ENCODE measurements around the gene PDAP1. TPM values are rescaled to one million over a fixed set of nuclear protein-coding genes. Genes with fewer than 3 reads are reported as not detected.
"Not testable (repeated sequence)": the region's sequence is repeated elsewhere in the genome, so short reads cannot be mapped to it uniquely, and the experiment has no call there.

PDAP1 gene, protein sequence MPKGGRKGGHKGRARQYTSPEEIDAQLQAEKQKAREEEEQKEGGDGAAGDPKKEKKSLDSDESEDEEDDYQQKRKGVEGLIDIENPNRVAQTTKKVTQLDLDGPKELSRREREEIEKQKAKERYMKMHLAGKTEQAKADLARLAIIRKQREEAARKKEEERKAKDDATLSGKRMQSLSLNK
- 119 TPM for polyA plus RNA-seq (ENCODE audit: insufficient read length)

- DNase-seq: peak; percentile 93
These were observed at the start of gene PDAP1, which contains the start of gene BUD31 for GRCh38 chr7:99408379-99409191. PDAP1 (minus strand) TSS chr7:99408597; CDS start chr7:99408548, 49 bp downstream. BUD31 (plus strand) TSS chr7:99408969; CDS start chr7:99411093, 2,124 bp downstream.

DNA sequence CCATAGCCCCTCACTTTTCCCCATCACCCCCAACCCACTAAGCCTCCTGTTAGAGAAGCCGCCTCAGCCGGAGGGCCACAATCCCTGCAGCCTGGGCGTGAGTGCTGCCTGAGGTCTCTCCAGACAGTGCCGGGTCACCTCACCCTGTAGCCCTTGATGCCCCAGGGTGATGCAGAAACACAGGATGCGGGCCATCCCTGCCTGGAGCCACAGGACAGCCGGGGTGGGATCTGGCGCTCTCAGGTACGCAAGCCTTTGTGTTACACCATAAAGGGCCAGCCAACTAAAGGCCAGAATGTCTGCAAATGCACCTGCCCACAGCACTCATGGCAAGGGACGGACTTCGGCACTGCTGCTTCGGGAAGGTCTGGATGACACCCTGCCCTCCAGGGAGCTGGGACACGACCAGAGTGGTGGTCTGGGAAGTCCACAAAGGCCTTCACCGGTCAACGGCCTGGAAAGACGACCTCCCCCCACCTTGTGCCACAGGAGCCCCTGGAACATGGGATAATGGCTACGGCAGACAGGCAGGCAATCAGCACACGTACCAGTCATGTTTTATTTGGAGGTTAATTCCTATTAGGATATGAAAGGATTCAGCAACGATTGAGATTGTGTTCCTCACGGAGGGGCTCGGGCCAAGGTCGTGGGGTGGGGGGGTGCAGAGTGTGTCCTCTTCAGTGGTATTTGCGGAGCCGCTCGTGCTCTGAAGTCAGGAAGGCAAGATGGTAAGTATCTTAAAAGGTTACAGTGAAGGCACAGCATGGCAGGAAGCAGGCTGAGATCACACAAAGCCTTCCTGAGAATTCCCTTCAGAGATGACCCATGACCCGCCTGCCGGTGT, 49.5 kb upstream of the PDAP1 start:
- DNase-seq: no peak

GRCh38 chr7:99457050-99457649, 48.8 kb upstream of the PDAP1 start:
- DNase-seq: no peak

GRCh38 chr7:99456288-99456687, 47.9 kb upstream of the PDAP1 start:
- no peak for DNase-seq

DNA sequence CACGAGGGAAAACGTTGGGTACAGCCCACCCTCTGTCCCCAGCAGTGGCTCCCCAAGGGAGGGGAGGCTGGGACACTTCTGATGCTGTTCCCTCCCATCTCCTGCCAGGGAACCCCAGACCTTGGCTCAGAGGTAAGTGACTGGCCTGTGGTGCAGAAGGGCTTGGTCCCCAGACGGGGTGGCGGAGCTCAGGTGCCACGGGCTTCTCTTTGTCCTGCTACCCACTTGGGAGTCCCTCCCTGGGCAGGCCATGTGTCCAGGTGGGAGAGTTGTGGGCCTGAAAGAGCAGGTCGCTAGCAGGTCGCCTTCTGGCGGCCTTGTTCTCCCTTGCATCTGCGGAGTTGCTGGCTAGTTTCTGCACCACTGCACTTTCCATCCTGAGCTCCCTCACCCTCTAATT, 47.5 kb upstream of the PDAP1 start:
- DNase-seq: no peak

- no peak for DNase-seq
These were observed 44.7 kb upstream of the PDAP1 start for GRCh38 chr7:99453105-99453504.

DNA sequence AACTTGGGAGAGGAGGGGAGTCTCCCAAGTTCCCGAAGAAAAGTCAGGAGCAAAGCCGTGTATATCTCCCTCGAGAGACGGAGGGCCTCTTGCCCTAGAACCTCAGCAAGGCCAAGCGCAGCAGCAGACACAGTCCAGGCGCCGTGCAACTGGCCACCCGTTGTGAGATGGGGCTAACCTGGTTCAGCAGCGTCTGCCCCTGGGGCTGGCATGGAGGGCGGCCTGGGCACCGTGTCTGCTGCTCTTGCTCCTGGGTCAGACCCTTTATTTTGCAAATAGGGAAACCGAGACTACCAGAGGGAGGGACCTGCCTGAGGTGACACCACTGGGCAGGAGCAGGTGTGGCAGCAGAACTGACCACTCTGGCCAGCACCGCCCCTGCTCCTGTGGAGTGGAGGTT, 44.1 kb upstream of the PDAP1 start:
- DNase-seq: no peak

GRCh38 chr7:99451936-99452335, 43.5 kb upstream of the PDAP1 start:
- no peak for DNase-seq

DNA sequence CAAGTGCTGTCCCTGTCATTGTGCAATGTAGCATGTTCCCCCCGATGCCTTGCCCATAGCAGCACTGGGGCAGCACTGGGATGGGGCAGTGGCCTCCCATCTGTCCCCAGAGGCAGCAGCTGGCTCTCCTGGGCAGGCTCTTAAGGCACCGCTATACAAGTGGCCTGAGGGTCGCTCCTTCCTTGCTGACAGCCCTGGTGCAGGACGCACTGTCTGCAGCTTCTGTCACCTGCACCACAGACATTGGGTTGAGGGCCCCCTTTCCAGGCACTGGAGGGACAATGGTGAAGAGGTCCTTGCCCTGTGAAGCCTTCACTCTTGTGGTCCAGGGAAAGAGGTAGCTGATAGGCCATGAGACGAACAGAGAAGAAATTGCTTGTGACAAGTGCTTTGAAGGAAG, 40.9 kb upstream of the PDAP1 start:
- no peak for DNase-seq

GRCh38 chr7:99448855-99449254, 40.5 kb upstream of the PDAP1 start:
- DNase-seq: no peak

GRCh38 chr7:99447943-99448342, 39.5 kb upstream of the PDAP1 start:
- no peak for DNase-seq

DNA sequence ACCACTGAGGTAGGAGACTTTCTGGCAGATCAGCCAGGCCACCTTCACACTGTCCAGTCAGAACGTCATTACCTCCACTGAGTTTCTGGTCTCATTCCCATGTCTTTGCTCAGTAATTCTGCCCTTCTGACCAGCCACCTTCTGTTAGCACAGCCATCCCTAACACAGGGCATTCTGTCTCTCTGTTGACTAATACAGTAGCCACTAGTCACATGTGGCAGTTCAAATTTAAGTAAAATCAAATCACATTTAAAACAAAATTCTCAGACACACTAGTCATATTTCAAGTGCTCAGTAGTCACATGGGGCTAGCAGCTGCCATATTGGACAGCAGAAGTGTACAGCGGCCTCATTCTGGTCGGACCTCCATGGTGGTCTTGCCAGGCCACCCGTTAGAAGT, 37.7 kb upstream of the PDAP1 start:
- DNase-seq: no peak

DNA sequence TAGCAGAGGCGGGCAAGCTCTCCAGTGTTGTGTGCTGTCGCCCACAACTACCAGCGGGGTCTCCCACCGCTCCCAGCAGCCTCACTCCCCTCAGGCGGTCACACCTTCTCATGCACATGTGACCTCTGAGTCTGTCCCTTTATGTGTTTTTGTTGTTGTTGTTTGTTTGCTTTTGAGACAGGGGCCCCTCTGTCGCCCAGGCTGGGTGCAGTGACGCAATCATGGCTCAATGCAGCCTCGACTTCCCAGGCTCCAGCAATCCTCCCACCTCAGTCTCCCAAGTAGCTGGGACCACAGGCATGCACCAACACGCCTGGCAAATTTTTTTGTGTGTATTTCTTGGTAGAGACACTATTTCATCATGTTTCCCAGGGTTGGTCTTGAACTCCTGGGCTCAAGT, 31.8 kb upstream of the PDAP1 start:
- no peak for DNase-seq

DNA sequence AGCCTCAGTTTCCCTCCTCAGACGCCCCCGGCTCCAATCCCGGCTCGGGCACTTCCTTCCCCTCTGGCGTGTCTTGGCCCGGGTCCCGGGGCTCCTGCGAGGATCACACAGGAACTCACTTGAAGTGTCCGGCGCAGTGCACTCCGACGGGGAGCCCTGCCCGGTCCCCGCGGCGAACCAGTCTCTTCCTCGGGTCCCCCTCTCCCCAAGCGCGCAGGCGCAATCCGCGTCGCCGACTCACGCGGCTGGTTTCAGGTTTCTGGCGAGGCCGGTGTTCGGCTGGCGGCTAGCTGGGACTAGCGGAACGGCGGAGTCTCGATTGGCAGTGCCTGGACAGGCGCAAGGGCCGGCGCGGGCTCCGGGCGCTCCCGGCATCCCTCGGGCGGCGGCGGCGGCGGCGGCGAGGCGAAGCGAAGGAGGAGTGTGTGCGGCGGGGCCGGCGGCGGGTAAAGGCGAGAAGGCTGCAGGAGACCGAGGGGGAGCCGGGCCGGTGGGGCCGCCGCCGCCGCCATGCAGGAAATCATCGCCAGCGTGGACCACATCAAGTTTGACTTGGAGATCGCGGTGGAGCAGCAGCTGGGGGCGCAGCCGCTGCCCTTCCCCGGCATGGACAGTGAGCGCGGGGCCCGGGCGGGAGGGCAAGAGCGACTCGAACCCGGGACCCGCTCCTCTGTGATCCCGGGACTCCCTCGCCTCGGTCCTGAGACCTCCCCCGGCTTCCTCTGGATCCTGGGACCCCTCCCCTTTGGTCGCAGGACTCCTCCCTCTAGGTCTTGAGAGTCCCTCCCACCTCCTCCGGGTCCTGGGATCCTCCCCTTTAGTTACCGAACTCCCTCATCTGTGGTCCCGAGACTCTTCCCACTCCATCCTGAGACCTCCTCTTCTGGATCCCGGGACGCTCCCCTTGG, 30.4 kb upstream of the PDAP1 start, which contains the start of the genes CPSF4 and PTCD1:
Gene CPSF4 (plus strand): TSS at position 371 of the 908 bp plus-strand sequence. CDS start 140 bp downstream, at position 511.
Gene PTCD1 (minus strand): TSS at position 226 of the 908 bp plus-strand sequence. CDS start 3,556 bp downstream, outside the sequence.
- peak; percentile 97 for DNase-seq

DNA sequence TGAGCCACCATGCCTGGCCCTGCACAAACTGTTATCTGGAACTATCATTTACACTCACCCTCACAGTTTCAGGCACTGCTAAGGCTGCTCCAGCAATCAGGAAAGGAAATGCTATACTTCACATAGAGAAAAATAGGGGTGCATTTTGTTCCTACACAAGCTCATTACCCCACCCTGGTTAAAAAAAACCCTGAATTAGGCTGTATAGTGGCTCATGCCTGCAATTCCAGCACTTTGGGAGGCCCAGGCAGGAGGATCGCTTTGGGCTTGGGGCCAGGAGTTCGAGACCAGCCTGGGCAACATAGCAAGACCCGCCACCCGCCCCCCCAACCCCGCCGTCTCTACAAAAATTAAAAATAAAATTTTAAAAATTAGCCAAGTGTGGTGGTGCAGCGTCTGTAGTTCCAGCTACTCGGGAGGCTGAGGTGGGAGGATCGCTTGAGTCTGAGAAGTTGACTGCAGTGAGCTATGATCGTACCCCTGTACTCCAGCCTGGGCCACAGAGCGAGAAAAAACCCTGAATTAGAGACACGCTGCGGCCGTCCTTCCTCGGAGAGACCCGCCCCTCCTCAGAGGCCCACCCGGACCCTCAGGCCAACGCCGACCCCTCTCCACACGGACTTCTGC, 29.7 kb upstream of the PDAP1 start:
- DNase-seq: no peak

GRCh38 chr7:99433158-99433557, 24.8 kb upstream of the PDAP1 start:
- DNase-seq: no peak

DNA sequence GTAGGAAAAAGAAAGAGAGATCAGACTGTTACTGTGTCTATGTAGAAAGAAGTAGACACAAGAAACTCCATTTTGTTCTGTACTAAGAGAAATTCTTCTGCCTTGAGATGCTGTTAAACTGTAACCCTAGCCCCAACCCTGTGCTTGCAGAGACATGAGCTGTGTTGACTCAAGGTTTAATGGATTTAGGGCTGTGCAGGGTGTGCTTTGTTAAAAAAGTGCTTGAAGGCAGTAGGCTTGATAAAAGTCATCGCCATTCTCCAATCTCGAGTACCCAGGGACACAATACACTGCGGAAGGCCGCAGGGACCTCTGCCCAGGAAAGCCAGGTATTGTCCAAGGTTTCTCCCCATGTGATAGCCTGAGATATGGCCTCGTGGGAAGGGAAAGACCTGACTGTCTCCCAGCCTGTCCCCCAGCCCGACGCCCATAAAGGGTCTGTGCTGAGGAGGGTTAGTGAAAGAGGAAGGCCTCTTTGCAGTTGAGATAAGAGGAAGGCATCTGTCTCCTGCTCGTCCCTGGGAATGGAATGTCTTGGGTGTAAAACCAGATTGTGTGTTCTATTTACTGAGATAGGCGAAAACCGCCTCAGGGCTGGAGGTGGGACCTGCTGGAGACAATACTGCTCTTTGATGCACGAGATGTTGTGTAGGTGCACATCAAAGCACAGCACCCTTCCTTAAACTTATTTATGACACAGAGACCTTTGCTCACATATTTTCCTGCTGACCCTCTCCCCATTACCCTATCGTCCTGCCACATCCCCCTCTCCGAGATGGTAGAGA, 23.6 kb upstream of the PDAP1 start:
- not testable (repeated sequence) for DNase-seq

DNA sequence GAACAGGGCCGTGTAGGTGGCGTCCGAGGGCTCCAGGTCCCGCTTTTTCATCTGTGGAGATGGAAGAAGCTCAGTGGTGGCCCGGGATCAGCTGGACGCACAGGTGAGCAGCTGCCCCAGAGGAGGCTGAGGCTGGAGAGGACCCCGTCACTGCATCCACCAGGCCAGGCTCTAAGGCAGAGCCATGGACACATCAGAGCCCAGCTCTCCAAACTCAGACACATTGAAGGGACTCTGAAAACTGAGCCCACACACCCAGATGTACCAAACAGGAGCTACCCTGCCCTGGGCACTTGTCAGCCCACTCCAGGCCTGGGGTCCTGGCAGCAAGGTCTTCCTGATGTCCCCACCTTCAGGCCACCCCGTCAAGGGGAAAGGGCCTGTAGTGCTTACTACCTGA, 21.4 kb upstream of the PDAP1 start:
- no peak for DNase-seq

DNA sequence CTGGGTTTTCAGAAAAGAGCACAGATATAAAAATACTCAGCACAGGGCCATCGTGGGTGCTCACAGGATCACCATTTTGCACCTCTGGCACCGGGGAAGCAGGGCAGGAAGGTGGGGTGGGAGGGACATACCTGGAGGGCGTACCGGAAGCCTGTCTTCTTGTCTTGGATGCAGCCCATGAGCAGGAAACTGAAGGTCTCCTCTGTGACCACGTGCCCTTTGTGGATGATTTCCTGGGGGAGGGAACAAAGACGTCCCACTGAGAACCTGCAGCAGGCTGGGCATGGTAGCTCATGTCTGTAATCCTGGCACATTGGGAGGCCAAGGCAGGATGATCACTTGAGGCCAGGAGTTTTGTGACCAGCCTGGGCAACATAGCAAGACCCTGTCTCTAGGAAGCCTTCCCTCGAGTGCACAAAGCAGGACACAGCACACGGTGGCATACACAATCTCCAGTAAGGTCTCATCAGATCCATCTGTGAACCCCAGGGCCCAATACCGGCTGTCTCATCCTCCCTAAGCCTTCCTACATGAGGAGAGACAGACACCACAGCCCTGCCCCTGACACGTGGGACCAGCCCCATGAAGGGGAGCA, 20.7 kb upstream of the PDAP1 start:
- no peak for DNase-seq

All from hindlimb muscle (tissue), 1 donor.